ENCODE results near the gene LDLRAD4.
A peak's percentile ranks its signal among the peaks of the same experiment; 100 is the strongest.

Gene LDLRAD4

GRCh38 chr18:13549880-13550232 lies 331.3 kb downstream of the LDLRAD4 start:
- peak; percentile 9 for FAIRE-seq
- TF ChIP-seq POLR2AphosphoS5 (IDR thresholded peaks at IDR 0.05; ENCODE audit: low read depth, low read length) (no peak), POLR2A (IDR thresholded peaks at IDR 0.05; ENCODE audit: low read depth, low read length) (no peak), TAF1 (IDR thresholded peaks at IDR 0.05; ENCODE audit: low read depth, low read length) (no peak), PAX5 (IDR thresholded peaks at IDR 0.05; ENCODE audit: insufficient read depth, low read length, severe bottlenecking) (no peak)
- DNase-seq (ENCODE audit: insufficient read length, low spot score), result no peak

- DNase-seq (ENCODE audit: insufficient read length, low spot score) (no peak), FAIRE-seq (no peak)
- TF ChIP-seq SPI1 (IDR thresholded peaks at IDR 0.05; ENCODE audit: low read depth, low read length) (no peak), POU2F2 (IDR thresholded peaks at IDR 0.05; ENCODE audit: low read depth, low read length) (no peak), POLR2A (IDR thresholded peaks at IDR 0.05; ENCODE audit: low read depth, low read length) (no peak), PAX5 (IDR thresholded peaks at IDR 0.05; ENCODE audit: insufficient read depth, low read length, severe bottlenecking) (no peak), POLR2AphosphoS5 (IDR thresholded peaks at IDR 0.05; ENCODE audit: low read depth, low read length) (no peak), TAF1 (IDR thresholded peaks at IDR 0.05; ENCODE audit: low read depth, low read length) (no peak)
These were observed 332.1 kb downstream of the LDLRAD4 start for GRCh38 chr18:13550418-13551304.

GRCh38 chr18:13551305-13551603 lies 332.7 kb downstream of the LDLRAD4 start:
- FAIRE-seq (no peak), DNase-seq (ENCODE audit: insufficient read length, low spot score) (no peak)

GRCh38 chr18:13551841-13552733 lies 333.5 kb downstream of the LDLRAD4 start:
- TF ChIP-seq TAF1 (IDR thresholded peaks at IDR 0.05; ENCODE audit: low read depth, low read length) (no peak), SPI1 (IDR thresholded peaks at IDR 0.05; ENCODE audit: low read depth, low read length) (no peak), POLR2A (IDR thresholded peaks at IDR 0.05; ENCODE audit: low read depth, low read length) (no peak), POLR2AphosphoS5 (IDR thresholded peaks at IDR 0.05; ENCODE audit: low read depth, low read length) (no peak), POU2F2 (IDR thresholded peaks at IDR 0.05; ENCODE audit: low read depth, low read length) (no peak), PAX5 (IDR thresholded peaks at IDR 0.05; ENCODE audit: insufficient read depth, low read length, severe bottlenecking) (no peak)
- DNase-seq (ENCODE audit: insufficient read length, low spot score) (no peak), FAIRE-seq (no peak)

More at GRCh38 chr18:13551305-13551603, 332.7 kb downstream of the LDLRAD4 start:
- TF ChIP-seq POLR2A (IDR thresholded peaks at IDR 0.05; ENCODE audit: low read depth, low read length), result no peak
- TF ChIP-seq POU2F2 (IDR thresholded peaks at IDR 0.05; ENCODE audit: low read depth, low read length), result no peak
- no peak for TF ChIP-seq TAF1 (IDR thresholded peaks at IDR 0.05; ENCODE audit: low read depth, low read length)
- no peak for TF ChIP-seq PAX5 (IDR thresholded peaks at IDR 0.05; ENCODE audit: insufficient read depth, low read length, severe bottlenecking)
- no peak for TF ChIP-seq POLR2AphosphoS5 (IDR thresholded peaks at IDR 0.05; ENCODE audit: low read depth, low read length)
- TF ChIP-seq SPI1 (IDR thresholded peaks at IDR 0.05; ENCODE audit: low read depth, low read length), result no peak

GRCh38 chr18:13553449-13553848 lies 334.9 kb downstream of the LDLRAD4 start:
- DNase-seq (ENCODE audit: insufficient read length, low spot score) (no peak), FAIRE-seq (no peak)

GRCh38 chr18:13555192-13555591 lies 336.6 kb downstream of the LDLRAD4 start:
- TF ChIP-seq POLR2A (IDR thresholded peaks at IDR 0.05; ENCODE audit: low read depth, low read length), result no peak
- DNase-seq (ENCODE audit: insufficient read length, low spot score) (no peak), FAIRE-seq (no peak)

More at GRCh38 chr18:13553449-13553848, 334.9 kb downstream of the LDLRAD4 start:
- TF ChIP-seq SPI1 (IDR thresholded peaks at IDR 0.05; ENCODE audit: low read depth, low read length) (no peak), POU2F2 (IDR thresholded peaks at IDR 0.05; ENCODE audit: low read depth, low read length) (no peak), POLR2AphosphoS5 (IDR thresholded peaks at IDR 0.05; ENCODE audit: low read depth, low read length) (no peak), PAX5 (IDR thresholded peaks at IDR 0.05; ENCODE audit: insufficient read depth, low read length, severe bottlenecking) (no peak), TAF1 (IDR thresholded peaks at IDR 0.05; ENCODE audit: low read depth, low read length) (no peak), POLR2A (IDR thresholded peaks at IDR 0.05; ENCODE audit: low read depth, low read length) (no peak)

- DNase-seq (ENCODE audit: insufficient read length, low spot score) (no peak), FAIRE-seq (no peak)
- TF ChIP-seq POU2F2 (IDR thresholded peaks at IDR 0.05; ENCODE audit: low read depth, low read length) (no peak), TAF1 (IDR thresholded peaks at IDR 0.05; ENCODE audit: low read depth, low read length) (no peak), POLR2A (IDR thresholded peaks at IDR 0.05; ENCODE audit: low read depth, low read length) (no peak), PAX5 (IDR thresholded peaks at IDR 0.05; ENCODE audit: insufficient read depth, low read length, severe bottlenecking) (no peak), SPI1 (IDR thresholded peaks at IDR 0.05; ENCODE audit: low read depth, low read length) (no peak), POLR2AphosphoS5 (IDR thresholded peaks at IDR 0.05; ENCODE audit: low read depth, low read length) (no peak)
These were observed 337.3 kb downstream of the LDLRAD4 start for GRCh38 chr18:13555865-13556264.

GRCh38 chr18:13556502-13556901 lies 337.9 kb downstream of the LDLRAD4 start:
- FAIRE-seq (no peak), DNase-seq (ENCODE audit: insufficient read length, low spot score) (no peak)
- TF ChIP-seq PAX5 (IDR thresholded peaks at IDR 0.05; ENCODE audit: insufficient read depth, low read length, severe bottlenecking), result no peak

GRCh38 chr18:13558124-13558523 lies 339.6 kb downstream of the LDLRAD4 start:
- FAIRE-seq (peak; percentile 98), DNase-seq (ENCODE audit: insufficient read length, low spot score) (peak; percentile 47)
- TF ChIP-seq POU2F2 (IDR thresholded peaks at IDR 0.05; ENCODE audit: low read depth, low read length), result peak; percentile 83; the same call in 1 of the 2 replicates
- TF ChIP-seq PAX5 (IDR thresholded peaks at IDR 0.05; ENCODE audit: insufficient read depth, low read length, severe bottlenecking), result no peak

- DNase-seq (ENCODE audit: insufficient read length, low spot score) (no peak), FAIRE-seq (no peak)
- TF ChIP-seq POU2F2 (IDR thresholded peaks at IDR 0.05; ENCODE audit: low read depth, low read length) (no peak), POLR2A (IDR thresholded peaks at IDR 0.05; ENCODE audit: low read depth, low read length) (no peak), PAX5 (IDR thresholded peaks at IDR 0.05; ENCODE audit: insufficient read depth, low read length, severe bottlenecking) (no peak), SPI1 (IDR thresholded peaks at IDR 0.05; ENCODE audit: low read depth, low read length) (no peak), TAF1 (IDR thresholded peaks at IDR 0.05; ENCODE audit: low read depth, low read length) (no peak), POLR2AphosphoS5 (IDR thresholded peaks at IDR 0.05; ENCODE audit: low read depth, low read length) (no peak)
These were observed 340.2 kb downstream of the LDLRAD4 start for GRCh38 chr18:13558790-13559189.

Data from GM12891 (cell line).